Stimulated activated CD4-positive, alpha-beta T cell treated with anti-CD3 and anti-CD28 coated beads, Interleukin-2, amount 100 ng/mL, for 4 hours (primary cell): ENCODE data around the gene ADAMTS15.
"Not testable (repeated sequence)": the region's sequence is repeated elsewhere in the genome, so short reads cannot be mapped to it uniquely, and the experiment has no call there.

ENCODE experiments used
- DNase-seq: peaks from one replicate; pipeline ENCODE4 v3.0.0-alpha.2; 2020; ENCODE audit warnings: low read depth

The ADAMTS15 gene

DNA sequence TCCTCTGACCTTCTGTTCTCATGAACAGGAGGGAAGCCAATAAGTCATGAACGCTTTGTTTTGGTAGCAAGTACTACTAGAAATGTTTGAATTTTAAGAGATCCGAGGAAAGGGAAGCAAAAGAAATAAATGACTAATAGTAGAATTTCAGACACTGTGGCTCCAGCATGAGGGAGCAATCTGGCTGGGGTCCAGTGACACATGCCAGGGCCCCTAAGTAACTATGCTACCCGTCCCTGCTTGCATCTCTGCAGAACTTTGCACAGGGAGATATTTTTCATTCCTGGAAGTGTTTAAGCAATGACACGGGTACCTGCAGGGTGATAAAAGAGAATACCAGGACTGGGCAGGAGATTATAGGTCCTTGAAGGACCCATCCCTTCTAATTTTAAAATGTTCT, 12.8 kb upstream of the ADAMTS15 start:
- DNase-seq = no peak

DNA sequence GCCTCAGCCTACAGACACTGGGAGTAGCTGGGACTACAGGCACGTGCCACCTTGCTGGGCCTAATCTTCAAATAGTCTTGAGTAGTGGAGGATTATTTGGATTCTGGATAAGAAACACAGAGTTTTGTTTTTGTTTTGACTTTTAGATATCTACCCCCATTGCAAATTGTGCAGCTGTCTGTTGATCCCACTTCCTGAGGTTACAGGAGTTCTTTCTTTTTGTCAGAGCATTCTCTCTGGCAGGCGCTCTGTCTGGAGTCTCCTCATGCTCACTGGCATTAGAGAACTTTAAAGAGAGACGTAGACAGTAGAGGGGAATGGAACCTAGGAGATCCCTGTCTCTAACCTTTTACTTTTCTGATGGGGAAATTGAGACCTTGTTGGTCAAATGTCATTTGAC, 12.3 kb upstream of the ADAMTS15 start:
- no peak for DNase-seq

DNA sequence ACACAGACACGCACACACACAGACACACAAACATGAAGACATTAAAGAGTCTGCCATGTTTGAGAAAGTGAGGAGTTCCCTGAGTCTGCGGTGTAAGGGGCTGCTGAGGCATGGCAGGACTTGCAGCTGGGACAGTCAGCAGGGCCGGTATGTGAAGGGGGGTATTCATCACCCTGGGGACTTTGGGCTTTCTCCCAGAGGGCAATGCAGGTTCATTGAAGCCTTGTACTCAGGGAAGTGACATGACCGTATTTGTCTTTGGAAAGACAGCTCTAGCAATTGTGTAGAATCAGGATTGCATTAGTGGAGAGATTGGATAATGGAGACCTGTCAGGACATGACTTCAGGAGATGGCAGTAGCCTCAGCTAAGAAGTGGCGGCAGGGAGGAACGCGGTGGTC, 10.6 kb upstream of the ADAMTS15 start:
- DNase-seq = no peak

DNA sequence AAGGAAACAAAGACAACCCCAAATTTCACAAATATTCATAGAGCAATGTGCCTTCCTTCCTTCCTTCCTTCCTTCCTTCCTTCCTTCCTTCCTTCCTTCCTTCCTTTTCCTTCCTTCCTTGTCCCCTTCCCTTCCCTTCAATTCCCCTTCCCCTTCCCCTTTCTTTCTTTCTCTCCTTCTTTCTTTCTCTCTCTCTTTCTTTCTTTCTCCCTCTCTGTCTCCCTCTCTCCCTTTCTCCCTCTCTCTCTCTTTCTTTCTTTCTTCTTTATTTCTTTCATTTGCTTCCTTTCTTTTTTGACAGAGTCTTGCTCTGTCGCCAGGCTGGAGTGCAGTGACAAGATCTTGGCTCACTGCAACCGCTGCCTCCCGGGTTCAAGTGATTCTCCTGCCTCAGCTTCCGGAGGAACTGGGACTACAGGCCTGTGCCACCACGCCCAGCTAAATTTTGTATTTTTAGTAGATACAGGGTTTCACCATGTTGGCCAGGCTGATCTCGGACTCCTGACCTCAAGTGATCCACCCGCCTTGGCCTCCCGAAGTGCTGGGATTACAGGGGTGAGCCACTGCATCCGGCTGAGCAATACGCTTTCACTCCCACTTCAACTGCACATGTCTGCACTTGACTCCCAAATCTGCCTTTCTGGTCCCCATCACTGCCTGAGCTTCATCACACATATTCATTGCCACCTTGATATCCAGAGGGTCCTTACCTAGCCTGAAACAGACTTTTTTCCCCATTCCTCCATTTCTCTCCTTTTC, 9.9 kb upstream of the ADAMTS15 start:
- not testable (repeated sequence) for DNase-seq

DNA sequence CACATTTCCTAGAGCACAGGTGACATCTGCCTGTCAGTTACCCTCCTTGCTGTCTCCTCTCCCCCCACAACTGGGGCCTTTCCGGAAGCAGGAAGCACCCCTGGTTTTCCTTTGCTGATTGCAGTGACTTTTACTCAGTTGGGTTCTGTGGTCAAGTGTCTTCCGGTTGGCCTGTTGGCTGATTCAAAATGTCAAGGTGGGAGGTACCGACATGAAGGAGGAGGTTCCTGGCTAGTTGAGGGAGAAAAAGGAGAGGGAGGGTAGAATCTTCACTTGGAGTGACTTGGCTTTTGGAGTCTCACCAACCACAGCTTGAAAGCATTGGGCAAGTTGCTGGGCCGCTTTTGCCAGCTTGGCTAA, 9.3 kb upstream of the ADAMTS15 start:
- no peak for DNase-seq

DNA sequence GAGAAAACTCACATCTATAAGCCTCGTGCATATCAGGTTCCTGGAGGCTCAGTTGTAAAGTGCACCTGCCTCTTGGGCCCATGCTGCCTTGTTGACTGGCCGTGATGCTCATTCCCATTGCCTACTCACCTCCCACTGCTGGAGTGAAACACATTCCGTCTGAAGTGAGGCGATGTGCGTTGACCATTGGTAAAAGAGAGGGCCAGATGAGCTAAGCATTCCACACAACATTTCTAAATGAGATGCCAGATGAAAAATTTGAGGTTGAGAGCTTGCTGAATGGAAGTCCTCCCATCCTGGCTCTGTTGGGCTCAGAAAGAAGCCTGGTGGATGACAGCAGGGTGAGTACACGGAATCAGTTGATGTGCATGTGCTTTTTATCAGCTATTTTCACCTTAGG, 8.6 kb upstream of the ADAMTS15 start:
- no peak for DNase-seq

DNA sequence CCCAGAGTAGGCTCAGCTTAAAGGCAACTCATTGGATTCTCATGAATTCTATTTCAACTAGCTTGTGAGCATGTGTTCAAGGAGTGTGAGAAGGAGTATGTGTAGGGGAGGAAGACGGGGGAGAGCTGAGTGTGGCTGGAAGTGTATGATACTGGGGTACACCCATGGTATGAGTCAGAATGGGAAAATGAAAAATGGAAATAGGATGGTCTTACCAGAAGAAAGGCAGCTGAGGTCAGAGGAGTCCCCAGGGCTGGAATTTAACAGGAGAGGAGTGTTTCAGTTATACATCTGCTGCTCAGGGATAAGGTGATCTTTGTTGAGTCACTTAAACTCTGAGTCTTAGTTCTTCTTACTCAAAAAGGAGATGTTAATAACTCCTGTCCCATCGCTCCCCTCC, 6.7 kb upstream of the ADAMTS15 start:
- DNase-seq = no peak

DNA sequence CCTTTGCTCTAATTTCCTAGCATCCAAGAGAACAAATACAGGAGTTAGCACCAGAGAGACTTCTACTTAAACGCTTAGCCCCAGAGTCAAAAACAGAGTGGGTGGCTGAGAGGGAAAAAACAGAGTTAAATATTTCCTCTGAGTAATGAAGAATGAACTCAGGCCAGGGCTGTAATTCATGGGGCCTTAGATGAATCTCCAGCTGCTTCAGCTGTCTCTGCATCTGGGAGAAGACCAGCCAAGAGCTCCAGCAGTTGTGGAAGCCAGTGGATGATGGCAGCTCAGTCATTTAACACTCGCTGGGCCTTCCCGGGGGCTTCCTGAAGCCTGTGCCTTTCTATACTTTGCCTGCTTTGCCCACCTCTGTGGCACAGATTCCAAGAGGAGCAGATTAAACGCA, 5.7 kb upstream of the ADAMTS15 start:
- no peak for DNase-seq

DNA sequence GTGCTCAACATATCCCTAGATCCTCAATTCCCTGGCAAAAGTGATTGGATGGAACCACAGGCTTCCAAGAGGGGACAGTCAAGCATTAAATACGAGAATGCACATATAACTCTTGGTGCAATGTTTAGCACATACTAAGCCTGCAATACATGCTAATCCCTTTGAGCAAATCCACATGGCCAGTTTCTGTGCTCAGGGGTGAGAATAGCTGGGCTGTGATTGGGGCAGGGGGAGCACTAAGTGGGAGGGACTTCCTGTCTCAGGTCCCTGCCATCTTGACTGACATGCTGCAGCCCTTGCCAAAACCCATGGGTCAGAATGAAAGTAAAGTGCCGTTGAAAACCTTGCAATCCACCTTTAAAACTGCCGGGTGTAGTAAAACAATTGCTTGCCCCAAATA, 2.7 kb upstream of the ADAMTS15 start:
- no peak for DNase-seq

DNA sequence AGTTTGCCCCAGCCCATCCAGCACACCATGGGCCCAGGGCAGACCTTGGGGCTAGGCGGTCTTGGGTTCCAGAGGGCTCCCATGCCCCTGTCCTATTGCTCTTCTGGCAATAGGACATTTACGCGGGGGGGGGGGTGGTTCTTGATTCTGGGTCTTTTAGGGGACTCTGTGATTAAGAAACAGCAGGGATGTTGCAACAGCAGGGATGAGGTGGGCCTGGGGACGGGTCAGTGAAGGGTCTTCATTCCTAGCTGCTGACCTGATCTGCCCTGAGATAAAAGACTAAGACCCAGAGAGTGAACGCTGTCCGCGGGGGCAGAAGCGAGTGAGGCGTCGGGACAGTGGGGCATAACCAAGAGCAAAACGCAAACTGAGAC, 418 bp upstream of the ADAMTS15 start:
- DNase-seq = no peak

DNA sequence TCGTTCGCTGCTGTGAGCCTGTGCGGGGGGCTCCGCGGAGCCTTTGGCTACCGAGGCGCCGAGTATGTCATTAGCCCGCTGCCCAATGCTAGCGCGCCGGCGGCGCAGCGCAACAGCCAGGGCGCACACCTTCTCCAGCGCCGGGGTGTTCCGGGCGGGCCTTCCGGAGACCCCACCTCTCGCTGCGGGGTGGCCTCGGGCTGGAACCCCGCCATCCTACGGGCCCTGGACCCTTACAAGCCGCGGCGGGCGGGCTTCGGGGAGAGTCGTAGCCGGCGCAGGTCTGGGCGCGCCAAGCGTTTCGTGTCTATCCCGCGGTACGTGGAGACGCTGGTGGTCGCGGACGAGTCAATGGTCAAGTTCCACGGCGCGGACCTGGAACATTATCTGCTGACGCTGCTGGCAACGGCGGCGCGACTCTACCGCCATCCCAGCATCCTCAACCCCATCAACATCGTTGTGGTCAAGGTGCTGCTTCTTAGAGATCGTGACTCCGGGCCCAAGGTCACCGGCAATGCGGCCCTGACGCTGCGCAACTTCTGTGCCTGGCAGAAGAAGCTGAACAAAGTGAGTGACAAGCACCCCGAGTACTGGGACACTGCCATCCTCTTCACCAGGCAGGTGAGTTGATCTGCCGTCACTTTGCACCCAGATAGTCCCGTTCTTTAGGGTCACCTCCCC, 1.0 kb downstream of the ADAMTS15 start:
- DNase-seq = no peak

DNA sequence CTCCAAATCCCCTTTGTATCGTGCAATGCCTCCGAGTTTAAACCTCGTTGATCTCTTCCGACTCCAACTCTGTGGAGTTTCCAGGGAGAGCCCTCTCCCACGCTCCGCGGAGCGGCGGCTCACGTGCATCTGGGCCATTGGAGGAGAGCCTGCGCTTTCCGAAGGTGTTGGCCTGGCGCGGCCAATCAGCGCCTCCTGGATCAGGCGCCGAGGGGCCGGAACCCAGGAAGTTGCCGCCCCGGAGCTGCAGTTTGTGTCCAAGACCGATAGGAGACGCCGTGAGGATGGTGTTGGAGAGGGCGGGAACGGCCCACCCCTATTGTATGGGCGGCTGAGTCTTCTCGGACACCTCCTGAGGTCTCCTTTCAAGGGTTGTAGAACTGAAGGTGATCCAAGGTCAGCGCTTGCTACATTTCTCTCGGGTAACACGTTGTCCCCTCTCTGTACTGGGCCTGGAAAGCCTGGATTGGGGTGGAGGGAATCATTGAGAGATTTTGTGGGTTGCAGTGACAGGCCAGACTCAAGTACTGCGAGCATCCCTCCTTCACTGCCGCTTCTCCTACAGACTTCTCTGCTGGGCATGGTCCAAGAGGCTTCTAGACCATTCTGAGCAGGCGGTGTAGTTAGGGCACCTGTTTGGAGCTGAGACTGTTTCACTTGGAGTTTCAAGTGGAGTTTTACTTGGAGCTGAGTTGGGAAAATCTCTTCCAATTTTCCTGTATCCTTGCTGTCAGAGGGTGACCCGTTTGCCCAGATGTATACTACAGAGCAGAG, 1.7 kb downstream of the ADAMTS15 start:
- no peak for DNase-seq

DNA sequence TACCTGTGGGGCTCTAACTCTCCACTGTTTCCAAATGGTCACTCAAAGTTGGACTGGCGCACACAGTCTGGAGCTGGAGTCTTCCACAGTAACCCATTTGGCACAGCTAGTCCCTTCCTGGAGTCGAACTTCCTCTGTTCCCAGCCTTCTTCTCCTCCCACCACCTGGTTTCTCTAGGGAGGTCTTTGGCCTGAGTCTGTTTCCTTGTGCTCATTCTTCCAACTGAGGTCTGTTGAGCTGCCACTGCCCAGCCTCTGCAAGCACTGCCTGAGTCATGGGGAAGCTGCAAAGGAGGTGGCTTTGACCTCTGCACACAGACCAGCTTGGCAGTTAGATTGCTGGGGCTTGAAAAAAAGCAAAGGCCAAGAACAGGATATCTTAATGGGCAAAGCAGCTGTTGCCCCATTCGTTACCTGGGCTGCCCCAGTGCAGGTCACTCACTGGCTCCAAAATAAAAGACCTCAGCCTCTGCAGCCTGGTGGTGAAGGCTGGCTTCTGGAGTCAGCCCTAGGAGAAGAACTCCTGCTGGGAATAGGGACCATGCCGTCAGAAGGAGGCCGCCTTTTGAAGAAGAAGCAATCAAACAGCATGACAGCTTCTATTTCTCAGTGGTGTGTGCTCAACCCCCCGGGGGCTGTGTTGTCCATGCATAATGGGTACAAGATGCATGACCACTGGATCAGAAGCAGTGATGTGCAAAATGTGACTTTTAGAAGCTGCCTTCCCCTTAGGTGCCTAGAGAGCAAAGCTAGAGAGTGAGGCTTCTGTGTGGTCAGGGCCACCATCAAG, 3.0 kb downstream of the ADAMTS15 start:
- DNase-seq = no peak

DNA sequence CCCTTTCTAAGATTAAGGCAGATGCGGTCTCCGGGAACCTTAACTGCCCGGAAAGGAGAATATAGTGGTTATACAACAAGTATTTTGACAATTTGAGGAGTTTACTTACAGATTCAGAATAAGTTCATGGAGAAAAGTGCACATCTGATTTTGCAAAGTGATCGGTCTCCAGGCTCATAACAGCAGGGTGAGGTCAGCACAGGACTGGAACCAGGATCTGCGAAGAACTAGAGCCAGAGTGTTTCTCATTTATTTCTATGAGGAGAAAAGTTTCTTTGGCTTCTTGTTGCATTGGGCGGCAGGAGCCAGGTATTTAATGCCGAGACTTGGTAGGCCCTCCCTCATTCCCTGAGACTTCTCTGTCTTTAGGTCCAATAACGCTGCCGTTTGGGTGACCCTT, 3.7 kb downstream of the ADAMTS15 start:
- no peak for DNase-seq

DNA sequence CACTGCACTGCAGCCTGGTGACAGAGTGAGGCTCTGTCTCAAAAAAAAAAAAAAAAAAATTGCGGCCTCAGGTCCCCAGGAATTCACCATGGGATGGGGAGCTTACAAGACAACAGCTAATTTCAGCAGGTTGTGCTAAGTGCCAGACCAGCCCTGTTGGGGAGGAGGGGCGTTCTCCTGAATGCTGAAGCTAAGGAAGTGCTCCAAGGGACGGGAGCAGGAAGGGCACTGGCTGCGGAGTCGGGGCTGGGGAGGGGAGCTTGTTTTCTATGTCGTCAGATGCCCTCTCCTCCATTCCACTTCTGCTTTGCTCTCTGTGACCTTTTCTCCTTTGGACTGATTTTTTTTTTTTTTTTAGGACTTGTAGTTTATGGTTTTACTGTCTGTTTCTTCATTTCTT, 4.5 kb downstream of the ADAMTS15 start:
- no peak for DNase-seq

DNA sequence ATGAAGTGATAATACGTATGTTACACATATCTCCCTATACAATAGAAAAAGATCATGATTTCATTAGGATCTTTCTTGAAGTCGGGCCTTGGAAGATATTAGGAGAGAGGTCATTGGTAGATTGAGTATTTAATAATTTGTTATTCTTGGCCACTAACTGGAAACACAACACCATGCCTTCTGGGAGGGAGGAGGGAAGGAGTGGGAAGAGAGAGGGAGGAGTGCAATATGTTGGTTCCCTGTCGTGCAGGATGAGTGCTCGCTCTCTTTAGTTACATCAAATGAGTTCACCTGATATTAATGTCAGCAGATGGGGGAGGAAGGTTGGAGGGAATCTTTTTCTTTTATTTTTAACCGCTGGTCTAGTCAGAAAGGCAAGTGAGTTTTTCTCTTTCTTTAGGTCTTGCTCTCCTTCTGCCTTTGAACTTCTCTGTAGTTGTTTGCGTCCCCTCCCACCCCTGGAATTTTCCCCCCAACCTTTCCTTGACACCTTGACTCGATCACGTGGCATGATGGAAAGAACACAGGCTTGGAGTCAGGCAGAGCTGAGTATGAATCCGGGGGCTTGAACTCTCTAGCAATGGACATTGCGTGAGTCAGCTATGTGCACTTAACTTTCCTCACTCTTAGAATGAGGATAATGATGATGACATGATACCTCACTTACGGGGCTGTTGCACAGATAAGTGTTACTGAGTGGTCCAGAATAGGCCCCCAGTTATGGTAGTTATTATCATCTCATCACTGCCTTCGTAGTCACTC, 6.2 kb downstream of the ADAMTS15 start:
- DNase-seq = no peak

DNA sequence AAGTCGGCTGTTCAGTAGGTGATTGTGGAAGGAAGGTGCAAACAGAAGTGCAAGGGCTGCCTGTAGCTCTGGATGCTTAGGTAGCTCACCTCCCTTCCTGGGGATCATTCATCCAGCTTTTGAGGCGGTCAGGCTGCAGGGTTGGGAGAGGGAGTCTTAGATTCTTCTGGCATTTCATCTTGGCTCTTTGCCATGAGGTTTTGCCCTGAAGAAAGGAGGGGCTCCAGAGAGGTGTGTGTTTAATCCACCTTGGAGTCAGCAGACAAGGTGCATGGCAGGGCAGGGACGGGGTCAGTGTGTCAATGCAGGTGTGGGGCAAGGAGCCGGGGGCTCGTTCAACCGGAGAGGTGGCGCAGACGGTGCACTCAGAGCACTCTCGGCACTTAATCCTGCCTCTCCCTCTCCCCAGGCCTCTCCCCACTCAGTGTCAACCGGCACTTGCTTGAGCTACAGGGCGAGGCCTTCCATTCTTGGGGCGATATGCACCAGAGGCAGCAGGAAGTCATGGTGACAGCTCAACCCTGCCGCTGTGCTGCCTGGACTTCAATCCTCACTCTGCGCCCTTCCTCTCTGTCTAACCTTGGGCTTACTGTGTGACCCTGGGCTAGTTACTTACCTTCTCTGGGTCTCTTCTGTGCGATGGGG, 7.2 kb downstream of the ADAMTS15 start:
- no peak for DNase-seq

DNA sequence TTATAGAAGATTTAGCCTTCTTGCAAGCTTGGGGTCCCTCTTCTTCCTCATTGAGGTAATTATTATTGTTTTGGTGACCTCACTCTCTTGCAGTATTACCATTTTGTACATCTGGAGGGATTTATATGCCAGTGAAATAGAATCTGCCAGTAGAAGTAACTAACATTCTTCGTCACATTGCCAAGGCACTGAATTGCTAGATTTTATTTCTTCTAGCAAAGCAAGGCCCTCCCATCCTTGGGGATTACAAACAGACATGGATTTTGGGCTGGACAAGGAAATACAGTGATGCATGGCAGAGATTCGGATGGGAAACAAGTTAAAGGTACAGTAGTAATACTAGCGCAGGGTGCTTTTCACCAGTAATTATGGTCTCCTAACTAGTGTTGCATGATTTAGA, 7.8 kb downstream of the ADAMTS15 start:
- no peak for DNase-seq

DNA sequence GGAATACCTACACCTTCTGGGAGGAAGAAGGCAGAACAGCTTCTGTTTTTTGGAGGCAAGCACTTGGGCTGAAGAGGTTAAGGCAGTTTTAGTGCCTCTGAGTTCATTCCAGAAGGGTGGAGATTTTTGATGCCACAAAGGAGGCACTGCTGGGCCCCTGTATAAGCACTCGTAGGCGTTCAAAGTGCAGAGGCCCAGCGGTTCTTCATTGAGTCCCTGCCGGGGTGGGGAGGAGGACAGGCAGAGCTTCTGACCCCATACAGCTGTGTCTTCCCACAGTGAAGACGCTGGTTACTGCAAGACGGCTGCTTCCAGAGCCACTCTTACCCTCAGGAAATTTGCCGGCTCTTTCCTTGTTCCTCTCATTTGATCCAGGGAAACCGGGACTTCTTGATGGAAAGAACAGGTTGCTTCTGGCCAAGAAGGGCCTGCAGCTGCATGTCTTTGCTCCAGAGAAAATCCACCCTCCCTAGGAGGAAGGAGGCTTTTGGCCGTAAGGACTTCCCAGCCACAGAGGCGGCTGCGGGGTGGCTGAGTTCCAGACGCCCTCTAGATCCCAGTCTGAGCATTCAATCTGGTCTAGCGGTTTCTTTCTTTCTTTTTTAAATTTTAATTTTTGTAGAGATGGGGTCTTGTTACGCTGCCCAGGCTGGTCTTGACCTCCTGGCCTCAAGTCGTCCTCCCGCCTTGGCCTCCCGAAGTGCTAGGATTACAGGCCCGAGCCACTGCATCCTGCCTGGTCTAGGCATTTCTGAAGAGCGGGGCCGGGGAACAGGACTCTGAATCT, 9.4 kb downstream of the ADAMTS15 start:
- DNase-seq = no peak

DNA sequence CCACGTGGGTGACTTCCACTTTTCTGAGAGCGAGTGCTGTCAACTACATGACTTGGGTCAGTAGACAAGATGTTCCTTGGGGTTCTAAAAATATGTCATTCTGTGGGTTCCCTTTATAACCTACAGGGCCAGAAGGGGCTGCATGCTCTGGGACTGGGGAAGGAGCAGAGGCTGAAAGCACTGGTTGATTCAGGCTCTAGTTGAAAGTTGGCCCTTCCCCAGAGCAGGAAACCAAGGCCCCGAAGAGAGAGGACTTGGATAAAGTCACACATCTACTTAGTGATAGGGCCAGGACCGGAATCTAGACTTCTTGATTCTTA, 9.9 kb downstream of the ADAMTS15 start:
- DNase-seq = no peak

DNA sequence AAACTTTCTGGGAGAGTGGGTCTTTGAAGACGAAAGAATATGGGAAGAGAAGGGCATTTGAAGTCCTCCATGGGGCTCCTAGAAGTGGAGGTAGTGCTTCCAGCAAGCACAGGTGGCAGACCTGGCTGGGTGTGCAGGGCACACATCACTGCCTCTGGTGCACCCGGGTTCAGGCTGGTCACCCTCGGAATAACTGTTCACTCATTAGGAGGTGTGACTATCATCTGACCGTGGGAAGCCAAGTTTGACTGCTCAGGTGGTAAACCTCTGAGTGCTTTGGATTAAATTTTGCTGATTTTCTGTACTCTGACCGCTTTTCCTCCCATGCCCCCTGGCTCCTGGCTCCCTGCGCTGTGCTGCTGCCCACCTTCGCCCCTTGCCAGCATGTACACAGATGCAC, 11.1 kb downstream of the ADAMTS15 start:
- DNase-seq = no peak
